Ishikawa (cell line): Measurements from ENCODE around the gene SIX4.

Experiments used
- CEBPB ChIP-seq: IDR thresholded peaks from 2 replicates; pipeline ENCODE4 v1.6.1; 2012
- RAD21 ChIP-seq: IDR thresholded peaks from 2 replicates; pipeline ENCODE4 v1.6.1; 2012; ENCODE audit warnings: low read depth
- TCF12 ChIP-seq: IDR thresholded peaks from 2 replicates; pipeline ENCODE4 v1.6.1; 2012; ENCODE audit warnings: low read depth
- TF ChIP-seq, protein P1 (sequence below): IDR thresholded peaks from 2 replicates; pipeline ENCODE4 v1.6.1; 2012; ENCODE audit warnings: low read depth, mild to moderate bottlenecking
- TF ChIP-seq, protein P2 (sequence below): IDR thresholded peaks from 2 replicates; pipeline ENCODE4 v1.6.1; 2012

DNA sequence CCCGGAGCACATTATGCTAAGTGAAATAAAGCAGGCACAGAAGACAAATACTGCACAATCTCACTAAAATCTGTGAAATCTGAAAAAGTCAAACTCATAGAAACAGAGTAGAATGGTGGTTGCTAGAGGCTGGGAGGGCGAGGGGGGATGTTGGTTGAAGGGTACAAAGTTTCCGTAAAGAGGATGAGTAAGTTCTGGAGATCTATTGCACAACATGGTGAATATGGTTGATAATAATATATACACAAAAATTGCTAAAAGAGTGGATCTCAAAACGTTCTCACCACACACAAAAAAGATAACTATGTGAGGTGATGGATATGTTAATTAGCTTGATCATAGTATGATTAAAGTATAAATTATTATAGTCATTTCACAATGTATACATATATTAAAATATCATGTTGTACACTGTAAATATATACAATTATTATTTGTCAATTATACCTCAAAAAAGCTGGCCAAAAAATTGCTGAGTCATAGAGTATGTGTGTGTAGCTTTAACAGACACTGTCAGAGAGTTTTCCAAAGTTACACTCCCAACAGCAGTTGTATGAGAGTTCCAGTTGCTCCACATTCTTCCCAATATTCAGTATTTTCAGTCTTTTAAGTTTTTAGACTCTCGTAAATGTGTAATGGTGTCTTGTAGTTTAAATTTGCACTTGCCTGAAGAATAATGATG is 55.6 kb downstream of the SIX4 start:
- TF ChIP-seq, protein P1, sequence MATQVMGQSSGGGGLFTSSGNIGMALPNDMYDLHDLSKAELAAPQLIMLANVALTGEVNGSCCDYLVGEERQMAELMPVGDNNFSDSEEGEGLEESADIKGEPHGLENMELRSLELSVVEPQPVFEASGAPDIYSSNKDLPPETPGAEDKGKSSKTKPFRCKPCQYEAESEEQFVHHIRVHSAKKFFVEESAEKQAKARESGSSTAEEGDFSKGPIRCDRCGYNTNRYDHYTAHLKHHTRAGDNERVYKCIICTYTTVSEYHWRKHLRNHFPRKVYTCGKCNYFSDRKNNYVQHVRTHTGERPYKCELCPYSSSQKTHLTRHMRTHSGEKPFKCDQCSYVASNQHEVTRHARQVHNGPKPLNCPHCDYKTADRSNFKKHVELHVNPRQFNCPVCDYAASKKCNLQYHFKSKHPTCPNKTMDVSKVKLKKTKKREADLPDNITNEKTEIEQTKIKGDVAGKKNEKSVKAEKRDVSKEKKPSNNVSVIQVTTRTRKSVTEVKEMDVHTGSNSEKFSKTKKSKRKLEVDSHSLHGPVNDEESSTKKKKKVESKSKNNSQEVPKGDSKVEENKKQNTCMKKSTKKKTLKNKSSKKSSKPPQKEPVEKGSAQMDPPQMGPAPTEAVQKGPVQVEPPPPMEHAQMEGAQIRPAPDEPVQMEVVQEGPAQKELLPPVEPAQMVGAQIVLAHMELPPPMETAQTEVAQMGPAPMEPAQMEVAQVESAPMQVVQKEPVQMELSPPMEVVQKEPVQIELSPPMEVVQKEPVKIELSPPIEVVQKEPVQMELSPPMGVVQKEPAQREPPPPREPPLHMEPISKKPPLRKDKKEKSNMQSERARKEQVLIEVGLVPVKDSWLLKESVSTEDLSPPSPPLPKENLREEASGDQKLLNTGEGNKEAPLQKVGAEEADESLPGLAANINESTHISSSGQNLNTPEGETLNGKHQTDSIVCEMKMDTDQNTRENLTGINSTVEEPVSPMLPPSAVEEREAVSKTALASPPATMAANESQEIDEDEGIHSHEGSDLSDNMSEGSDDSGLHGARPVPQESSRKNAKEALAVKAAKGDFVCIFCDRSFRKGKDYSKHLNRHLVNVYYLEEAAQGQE: no peak
- TF ChIP-seq TCF12 (no peak), RAD21 (no peak), CEBPB (no peak)
- TF ChIP-seq, protein P2, sequence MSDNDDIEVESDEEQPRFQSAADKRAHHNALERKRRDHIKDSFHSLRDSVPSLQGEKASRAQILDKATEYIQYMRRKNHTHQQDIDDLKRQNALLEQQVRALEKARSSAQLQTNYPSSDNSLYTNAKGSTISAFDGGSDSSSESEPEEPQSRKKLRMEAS: no peak
